Stimulated activated effector memory CD8-positive, alpha-beta T cell treated with anti-CD3 and anti-CD28 coated beads, Interleukin-12 subunit alpha, Interleukin-12 subunit beta, amount 100 ng/mL, for 72 hours (primary cell): ENCODE measurements around the gene ELP5.

Experiments used
- ATAC-seq: fragments of 150-1000 bp; cut with Tn5 transposase; 2 replicates; pipeline ENCODE4 v1.10.0; 2021
- DNase-seq, 2 donors: peaks; one replicate each; pipeline ENCODE4 v3.0.0; 2021 to 2022; ENCODE audit warnings: low spot score in 2 of 2
- H3K27ac Mint-ChIP-seq: one replicate; pipeline ENCODE4 v1.8.0; 2022; ENCODE audit warnings: mild to moderate bottlenecking, mixed read lengths
- H3K36me3 Mint-ChIP-seq: one replicate; pipeline ENCODE4 v1.8.0; 2022; ENCODE audit warnings: mild to moderate bottlenecking, mixed read lengths
- H3K4me1 Mint-ChIP-seq: one replicate; pipeline ENCODE4 v1.8.0; 2022; ENCODE audit warnings: mixed read lengths
- H3K4me3 Mint-ChIP-seq: one replicate; pipeline ENCODE4 v1.8.0; 2022; ENCODE audit warnings: mild to moderate bottlenecking, mixed read lengths
- H3K9me3 Mint-ChIP-seq: one replicate; pipeline ENCODE4 v1.8.0; 2022; ENCODE audit warnings: mixed read lengths

Gene ELP5

DNA sequence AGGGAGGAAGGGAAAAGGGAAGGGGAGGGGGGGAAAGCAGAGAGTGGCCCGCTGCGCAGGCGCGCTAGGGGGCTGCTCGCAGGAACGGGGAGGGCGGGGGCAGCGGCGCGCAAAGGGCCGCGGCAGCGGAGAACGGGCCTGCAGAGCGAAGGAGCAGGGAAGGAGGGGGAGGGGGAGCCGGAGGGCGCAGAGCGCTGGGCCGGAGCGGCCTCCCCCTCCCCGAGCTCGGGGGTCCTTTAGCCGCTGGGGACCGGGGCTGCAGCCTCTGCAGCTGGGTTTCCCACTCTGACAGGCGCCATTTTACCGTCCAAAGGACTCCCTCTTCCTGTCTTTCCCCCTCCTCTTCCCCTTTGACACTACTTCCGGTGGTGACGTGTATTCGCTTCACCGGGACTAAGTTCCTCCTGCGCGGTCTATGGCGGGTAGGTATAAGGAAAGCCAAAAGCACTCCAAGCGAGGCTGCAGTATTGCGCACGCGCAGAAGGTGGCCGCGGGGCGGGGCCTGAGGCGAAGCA lies 297 bp upstream of the ELP5 start, which contains the start of gene CTDNEP1:
TSS of gene CTDNEP1 (minus strand) at position 74 of the 515 bp plus-strand sequence. CDS start 438 bp downstream, outside the sequence.
- Mint-ChIP-seq H3K4me3 (peak within 1 kb of the TSS; percentile 92), H3K4me1 (peaks cover 50% of the 10 kb centered on the region), H3K27ac (peak within 1 kb of the TSS; percentile 100), H3K36me3 (peaks cover 86% of the 10 kb centered on the region), H3K9me3 (no peaks in the 10 kb centered on the region)
- ATAC-seq (peak; percentile 97), DNase-seq (peak; percentile 100)

DNA sequence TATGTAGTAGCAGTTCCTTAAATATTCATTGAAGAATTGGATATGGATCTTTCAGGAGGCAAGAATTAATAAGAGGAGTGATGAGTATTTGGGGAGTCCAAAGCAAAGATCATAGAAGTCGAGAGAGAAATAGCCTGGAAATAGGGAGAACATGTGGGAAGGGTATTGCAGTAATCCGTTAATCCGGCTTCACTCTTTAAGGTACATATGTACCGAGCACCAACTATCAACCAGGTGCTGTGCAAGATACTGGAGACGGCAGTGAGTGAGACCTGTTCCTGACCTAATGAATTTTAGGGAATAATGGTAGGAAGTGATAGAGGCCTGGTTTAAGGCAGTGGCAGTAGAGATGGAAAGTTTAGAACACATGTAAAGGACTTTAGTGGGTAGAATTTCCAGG lies 1.1 kb downstream of the ELP5 start:
- H3K9me3 Mint-ChIP-seq: no peaks in the 10 kb centered on the region
- H3K4me3 Mint-ChIP-seq: peak overlapping the region; percentile 92
- H3K27ac Mint-ChIP-seq: peak overlapping the region; percentile 100
- H3K4me1 Mint-ChIP-seq: peaks cover 51% of the 10 kb centered on the region
- H3K36me3 Mint-ChIP-seq: peaks cover 89% of the 10 kb centered on the region
- no peak for DNase-seq
- no peak for ATAC-seq

DNA sequence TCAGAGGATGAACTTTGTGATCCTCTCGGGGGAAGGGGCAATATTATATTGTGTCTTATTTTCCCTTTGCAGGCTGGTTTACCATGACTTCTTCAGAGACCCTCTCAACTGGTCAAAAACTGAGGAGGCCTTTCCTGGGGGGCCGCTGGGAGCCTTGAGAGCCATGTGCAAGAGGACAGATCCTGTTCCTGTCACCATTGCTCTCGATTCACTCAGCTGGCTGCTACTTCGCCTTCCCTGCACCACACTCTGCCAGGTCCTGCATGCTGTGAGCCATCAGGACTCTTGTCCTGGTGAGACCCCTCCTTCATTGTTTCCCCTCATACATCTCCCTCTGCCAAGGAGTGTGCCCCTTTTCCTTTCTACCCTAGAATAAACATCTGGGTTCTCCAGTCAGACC lies 2.5 kb downstream of the ELP5 start:
- peaks cover 38% of the 10 kb centered on the region for H3K4me1 Mint-ChIP-seq
- DNase-seq (no peak), ATAC-seq (no peak)
- H3K36me3 Mint-ChIP-seq: peaks cover 96% of the 10 kb centered on the region
- H3K27ac Mint-ChIP-seq: no peak overlapping the region
- H3K4me3 Mint-ChIP-seq: no peak overlapping the region
- no peaks in the 10 kb centered on the region for H3K9me3 Mint-ChIP-seq

DNA sequence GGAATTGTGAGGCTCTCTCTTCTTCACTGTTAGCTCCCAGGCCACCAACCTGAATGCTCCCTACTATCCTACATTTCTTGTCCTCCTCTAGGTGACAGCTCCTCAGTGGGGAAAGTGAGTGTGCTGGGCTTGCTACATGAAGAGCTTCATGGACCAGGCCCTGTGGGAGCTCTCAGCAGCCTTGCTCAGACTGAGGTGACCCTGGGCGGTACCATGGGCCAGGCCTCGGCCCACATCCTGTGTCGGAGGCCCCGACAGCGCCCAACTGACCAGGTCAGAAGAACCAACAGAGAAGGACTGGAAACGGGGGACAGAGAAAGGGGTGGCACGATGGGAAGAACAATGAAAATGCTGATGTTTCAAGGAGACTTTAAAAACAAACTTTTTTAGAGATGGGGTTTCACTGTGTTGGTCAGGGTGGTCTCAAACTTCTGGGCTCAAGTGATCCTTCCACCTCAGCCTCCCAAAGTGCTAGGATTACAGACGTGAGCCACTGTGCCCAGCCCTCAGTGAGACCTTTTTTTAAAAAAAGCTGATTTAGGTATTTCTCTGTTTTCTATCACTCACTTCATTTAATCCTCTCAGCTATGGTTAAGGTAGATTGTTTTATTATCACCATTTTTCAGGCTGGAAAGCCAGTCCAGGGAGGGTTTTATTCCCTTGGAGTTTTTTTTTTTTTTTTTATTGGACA lies 4.9 kb downstream of the ELP5 start:
- H3K9me3 Mint-ChIP-seq: no peaks in the 10 kb centered on the region
- H3K36me3 Mint-ChIP-seq: peaks cover 85% of the 10 kb centered on the region
- peaks cover 29% of the 10 kb centered on the region for H3K4me1 Mint-ChIP-seq

DNA sequence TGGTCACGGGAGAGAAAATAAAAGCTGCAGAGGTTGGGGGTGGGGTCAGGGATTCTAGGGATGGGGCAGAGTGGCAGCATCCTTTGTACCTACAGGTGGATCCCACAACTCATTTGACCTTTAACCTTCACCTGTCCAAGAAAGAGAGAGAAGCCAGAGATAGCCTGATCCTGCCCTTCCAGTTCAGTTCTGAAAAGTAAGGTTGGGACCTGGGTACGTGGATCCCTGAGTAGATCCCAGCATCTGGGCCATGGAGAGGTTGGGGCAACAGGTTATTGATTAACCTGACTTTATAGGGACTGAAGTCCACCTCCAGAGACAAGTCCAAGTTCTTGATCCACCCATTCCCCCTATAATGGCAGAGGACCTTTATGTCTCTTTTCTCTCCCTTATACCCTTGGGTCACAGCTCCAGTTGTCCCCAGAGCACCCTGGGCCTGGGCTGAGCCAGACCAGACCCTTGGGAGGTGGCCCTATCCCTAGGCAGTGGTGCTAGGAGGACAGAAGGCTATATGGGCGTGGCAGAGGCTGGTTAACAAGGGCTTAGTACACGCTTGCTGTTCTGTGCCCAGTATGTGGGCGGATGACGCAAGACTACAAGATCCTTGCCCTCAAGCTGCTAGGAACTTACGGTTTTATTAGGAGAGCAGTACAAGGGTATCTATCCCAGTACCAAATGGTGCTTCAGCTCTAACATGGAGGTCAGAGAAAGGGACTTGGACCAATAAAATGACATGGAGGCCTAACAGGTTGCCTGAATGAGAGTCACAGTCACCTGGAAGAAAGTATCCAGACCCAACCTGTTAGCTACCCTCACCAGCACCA lies 6.9 kb downstream of the ELP5 start:
- ATAC-seq (no peak), DNase-seq (no peak)
- Mint-ChIP-seq H3K4me3 (no peak overlapping the region), H3K27ac (peak overlapping the region; percentile 40), H3K9me3 (no peaks in the 10 kb centered on the region), H3K36me3 (peaks cover 73% of the 10 kb centered on the region), H3K4me1 (peaks cover 32% of the 10 kb centered on the region)

More for the DNA sequence above, 4.9 kb downstream of the ELP5 start:
- Mint-ChIP-seq H3K4me3 (no peak overlapping the region), H3K27ac (peak overlapping the region; percentile 76)
- DNase-seq: no peak
- no peak for ATAC-seq

DNA sequence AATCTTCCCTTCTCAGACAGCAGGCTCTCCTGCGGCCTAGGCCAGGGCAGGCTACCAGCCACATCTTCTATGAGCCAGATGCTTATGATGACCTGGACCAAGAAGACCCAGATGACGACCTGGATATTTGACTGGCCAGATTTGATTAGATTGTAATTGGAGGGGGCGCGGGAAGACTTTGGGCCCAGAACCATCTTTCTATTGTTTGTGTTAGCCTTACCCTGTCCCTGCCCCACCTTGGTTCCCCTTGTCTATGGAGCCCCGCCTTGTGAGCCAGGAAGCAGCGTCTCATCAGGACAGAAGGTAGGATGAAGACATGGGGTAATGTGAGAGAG lies 7.5 kb downstream of the ELP5 start:
- Mint-ChIP-seq H3K27ac (peak overlapping the region; percentile 40), H3K36me3 (peaks cover 67% of the 10 kb centered on the region), H3K4me3 (no peak overlapping the region), H3K9me3 (no peaks in the 10 kb centered on the region), H3K4me1 (peaks cover 35% of the 10 kb centered on the region)
- DNase-seq (no peak), ATAC-seq (no peak)

DNA sequence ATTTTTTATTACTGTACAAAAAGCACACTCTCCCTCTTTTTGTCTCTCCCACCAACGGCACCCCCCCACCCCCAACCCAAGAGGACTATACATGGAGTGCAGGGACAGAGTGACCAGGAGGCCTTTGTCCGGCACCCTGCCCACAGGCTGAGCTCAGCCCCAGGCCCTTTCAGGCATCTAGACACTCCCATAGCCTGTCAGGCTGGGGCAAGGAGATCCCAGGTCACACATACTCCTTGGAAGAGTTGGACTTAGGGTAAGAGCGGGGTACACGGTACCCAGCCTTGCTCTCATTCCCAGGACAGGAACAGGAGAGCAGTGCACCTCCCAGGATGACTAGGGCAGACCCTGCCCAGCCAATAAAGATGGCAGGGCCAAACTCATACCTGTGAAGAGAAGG lies 8.1 kb downstream of the ELP5 start:
- ATAC-seq: no peak

DNA sequence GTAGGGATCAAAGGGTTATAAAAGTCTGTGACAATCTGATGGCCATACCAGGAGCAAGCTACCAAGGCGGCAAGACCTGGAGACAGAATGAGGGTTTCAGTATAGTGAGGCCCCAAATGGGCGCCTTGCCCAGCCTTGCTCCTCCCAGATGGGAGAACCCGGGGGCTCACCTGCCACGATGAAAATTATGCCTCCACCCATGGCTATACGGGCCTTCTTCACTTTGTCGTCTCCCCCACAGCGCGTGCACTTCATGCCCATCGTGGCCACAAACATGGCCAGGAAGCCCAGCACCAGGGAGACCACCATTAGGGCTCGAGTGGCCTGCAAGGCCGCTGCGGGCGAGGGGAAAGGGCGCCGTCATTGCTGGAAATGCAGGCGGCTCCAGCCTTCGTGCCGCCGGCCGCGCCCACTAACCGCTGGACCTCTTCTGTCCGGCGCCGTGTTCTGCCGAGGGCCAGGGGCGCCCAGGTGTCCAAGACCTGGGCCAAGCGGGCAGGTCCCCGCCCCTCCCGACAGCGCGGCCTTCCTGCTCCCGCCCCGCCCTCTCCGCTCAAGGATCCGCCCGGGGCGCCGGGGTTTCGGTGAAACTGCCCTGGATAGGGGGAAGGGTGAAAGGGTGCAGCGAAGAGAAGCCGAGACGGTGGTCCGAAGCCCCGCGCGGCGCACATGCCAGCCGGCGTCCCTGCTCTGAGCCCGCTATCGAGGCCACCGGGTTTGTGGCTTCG lies 8.8 kb downstream of the ELP5 start:
- Mint-ChIP-seq H3K27ac (peak overlapping the region; percentile 50), H3K4me3 (peak overlapping the region; percentile 75), H3K36me3 (peaks cover 60% of the 10 kb centered on the region), H3K4me1 (peaks cover 35% of the 10 kb centered on the region), H3K9me3 (no peaks in the 10 kb centered on the region)
- peak; percentile 46 for ATAC-seq
- DNase-seq: no peak

More for the DNA sequence above, 8.1 kb downstream of the ELP5 start:
- H3K4me1 Mint-ChIP-seq: peaks cover 35% of the 10 kb centered on the region
- H3K36me3 Mint-ChIP-seq: peaks cover 63% of the 10 kb centered on the region
- peak overlapping the region; percentile 75 for H3K4me3 Mint-ChIP-seq
- no peak for DNase-seq
- H3K27ac Mint-ChIP-seq: no peak overlapping the region
- H3K9me3 Mint-ChIP-seq: no peaks in the 10 kb centered on the region

DNA sequence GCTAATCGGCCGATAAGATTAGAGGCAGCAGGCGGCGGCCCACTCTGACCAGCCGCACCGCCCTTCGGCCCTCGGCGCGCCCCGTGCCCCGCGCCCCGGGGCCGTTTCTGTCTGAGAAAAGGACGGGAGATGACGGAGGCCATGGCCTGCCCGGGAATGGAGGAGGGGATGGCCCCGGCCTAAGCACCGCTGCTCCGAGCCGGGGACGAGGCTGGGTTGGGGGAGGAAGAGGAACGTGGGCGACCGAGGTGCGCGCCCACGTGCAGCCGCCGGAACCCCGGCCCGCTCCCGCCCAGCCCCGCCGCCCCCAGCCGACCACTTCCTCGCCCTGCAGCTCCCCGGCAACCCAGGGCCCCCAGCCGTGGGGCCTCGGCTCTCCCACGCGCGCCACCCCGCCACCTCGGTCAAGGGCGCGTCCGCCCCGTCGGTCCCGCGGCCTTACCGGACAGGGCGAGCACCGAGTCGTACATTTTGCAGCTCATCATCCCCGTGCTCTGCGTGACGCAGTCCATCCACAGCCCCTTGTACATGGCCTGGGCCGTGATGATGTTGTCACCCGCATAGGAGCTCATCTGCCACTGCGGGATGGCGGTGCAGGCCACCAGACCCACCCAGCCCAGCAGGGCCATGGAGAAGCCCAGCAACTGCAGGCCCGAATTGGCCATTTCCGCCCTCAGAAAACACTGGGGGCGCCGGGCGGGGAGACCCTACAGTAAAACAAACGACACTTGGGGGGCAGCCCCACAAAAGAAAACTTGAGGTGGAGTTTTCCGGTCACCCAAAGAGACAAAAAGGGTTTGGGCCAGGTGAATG lies 9.6 kb downstream of the ELP5 start:
- peak; percentile 60 for ATAC-seq
- H3K4me1 Mint-ChIP-seq: peaks cover 31% of the 10 kb centered on the region
- H3K4me3 Mint-ChIP-seq: peak overlapping the region; percentile 75
- no peaks in the 10 kb centered on the region for H3K9me3 Mint-ChIP-seq
- DNase-seq: no peak
- H3K27ac Mint-ChIP-seq: peak overlapping the region; percentile 50
- H3K36me3 Mint-ChIP-seq: peaks cover 53% of the 10 kb centered on the region

DNA sequence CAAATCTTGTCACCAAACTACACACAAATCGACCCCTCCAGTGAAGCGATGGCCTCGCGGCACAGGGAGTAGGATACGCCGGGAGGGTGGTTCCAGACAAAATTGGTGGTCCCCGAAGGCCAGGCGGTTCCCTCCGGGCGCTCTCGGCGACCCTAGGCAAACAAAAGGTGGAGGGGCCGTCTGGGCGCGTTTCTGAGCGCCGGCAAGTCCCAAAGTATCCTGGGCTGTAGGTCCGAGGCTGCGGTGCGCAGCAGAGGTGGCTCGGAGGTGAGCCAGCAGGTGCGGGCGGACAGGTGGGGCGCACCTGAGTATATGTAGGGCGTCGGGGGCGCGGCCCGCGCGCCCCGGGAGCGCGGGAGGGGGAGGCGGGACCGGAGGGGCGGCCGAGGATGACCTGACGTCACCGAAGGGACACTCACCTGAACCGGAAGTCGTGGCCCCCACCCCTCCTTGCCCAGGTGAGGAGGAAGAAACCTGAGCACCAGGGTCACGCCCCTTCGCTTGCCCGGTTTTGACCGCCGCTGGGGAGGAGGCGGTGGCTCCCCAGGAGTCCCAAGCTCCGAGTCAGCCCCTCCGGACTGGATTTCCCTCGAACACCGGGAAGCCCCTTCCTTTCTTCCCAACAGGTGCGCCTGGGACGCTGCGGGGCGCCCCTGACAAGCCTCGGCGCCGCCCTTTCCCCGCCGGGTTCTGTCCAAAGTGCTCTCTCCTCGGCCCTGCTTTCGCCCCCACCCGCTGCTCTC lies 10.3 kb downstream of the ELP5 start, which contains the start of gene CLDN7:
TSS of gene CLDN7 (minus strand) at position 287 of the 743 bp plus-strand sequence. CDS start 435 bp downstream, outside the sequence.
- peaks cover 45% of the 10 kb centered on the region for H3K36me3 Mint-ChIP-seq
- no peak for ATAC-seq
- peak within 1 kb of the TSS; percentile 85 for H3K27ac Mint-ChIP-seq
- no peaks in the 10 kb centered on the region for H3K9me3 Mint-ChIP-seq
- no peak for DNase-seq
- peaks cover 26% of the 10 kb centered on the region for H3K4me1 Mint-ChIP-seq
- H3K4me3 Mint-ChIP-seq: peak within 1 kb of the TSS; percentile 75

DNA sequence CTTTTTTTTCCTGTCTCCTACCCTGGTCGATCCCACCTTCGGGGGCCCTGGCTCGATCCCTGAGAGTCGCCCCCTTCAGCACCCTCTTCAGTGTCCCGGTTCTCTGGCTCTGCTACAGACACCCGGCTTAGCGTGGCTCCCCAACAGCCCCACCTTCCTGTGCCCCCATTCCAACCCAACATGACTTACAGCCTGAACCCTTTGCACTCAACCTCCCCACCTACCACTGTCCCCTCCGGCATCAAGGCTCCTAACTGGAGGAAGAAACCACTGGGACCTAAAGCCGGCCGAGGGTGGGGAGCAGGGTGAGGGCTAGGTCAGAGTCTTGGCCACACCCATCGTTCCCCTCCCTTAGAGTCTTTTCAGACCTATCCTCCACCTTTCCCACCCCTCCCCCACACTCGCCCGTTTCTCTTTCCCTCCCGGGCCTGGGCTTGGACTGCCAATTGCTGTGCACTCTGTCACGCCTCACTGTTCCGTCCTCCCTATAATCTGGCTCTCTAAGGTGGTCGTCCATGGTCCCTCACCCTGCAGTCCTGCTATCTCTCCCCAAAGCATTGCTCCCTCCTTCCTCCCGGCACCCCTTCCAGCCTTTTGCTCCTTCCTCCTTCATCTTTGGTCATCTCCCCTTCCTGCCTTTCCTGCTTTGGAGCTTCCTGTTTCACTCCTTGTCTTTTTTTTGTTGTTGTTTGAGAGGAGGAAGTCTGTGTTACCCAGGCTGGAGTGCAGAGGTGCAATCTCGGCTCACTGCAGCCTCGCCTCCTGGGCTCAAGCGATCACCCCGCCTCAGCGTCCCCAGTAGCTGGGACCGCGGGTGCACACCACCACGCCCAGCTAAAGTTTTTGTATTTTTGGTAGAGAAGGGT lies 11.2 kb downstream of the ELP5 start:
- ATAC-seq: peak; percentile 22
- peak overlapping the region; percentile 85 for H3K27ac Mint-ChIP-seq
- no peaks in the 10 kb centered on the region for H3K9me3 Mint-ChIP-seq
- H3K4me1 Mint-ChIP-seq: peaks cover 26% of the 10 kb centered on the region
- peaks cover 37% of the 10 kb centered on the region for H3K36me3 Mint-ChIP-seq
- DNase-seq: no peak
- H3K4me3 Mint-ChIP-seq: peak overlapping the region; percentile 75

DNA sequence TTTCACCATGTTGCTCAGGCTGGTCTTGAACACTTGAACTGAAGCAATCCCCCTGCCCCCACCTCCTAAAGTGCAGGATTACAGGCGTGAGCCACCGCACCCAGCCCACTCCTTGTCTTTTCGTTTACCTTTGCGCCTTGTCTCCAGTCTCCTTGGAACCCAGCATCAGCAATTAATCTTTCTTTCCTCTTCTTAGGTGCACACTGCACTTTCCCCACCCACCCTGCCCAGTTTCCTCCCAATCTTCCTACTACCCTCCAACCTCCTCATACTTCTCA lies 11.7 kb downstream of the ELP5 start:
- peak overlapping the region; percentile 85 for H3K27ac Mint-ChIP-seq
- no peak for ATAC-seq
- no peak for DNase-seq
- H3K4me3 Mint-ChIP-seq: peak overlapping the region; percentile 75
- peaks cover 31% of the 10 kb centered on the region for H3K36me3 Mint-ChIP-seq
- peaks cover 26% of the 10 kb centered on the region for H3K4me1 Mint-ChIP-seq
- H3K9me3 Mint-ChIP-seq: no peaks in the 10 kb centered on the region

DNA sequence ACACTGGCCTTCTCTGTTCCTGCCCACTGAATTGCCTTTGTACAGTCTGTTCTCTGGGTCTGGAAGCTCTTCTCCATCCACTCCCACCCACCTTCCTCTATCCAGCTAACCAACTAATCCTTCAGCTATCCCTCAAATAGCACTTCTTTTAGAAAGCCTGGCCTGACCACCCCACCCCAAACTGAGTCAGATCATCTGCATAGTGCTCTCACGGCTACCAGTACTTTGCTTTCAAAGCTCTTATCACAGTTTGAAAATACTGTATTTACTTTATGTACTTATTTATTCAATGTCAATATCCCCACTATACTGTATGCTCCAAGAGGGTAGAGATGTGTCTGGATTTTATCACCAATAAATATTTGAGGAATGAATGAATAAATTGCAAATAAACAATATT lies 14.8 kb downstream of the ELP5 start:
- ATAC-seq: no peak
- Mint-ChIP-seq H3K4me3 (no peak overlapping the region), H3K4me1 (peaks cover 23% of the 10 kb centered on the region), H3K9me3 (no peaks in the 10 kb centered on the region), H3K36me3 (peaks cover 14% of the 10 kb centered on the region), H3K27ac (no peak overlapping the region)
- no peak for DNase-seq
